Smooth muscle cell (in vitro differentiated cells): ENCODE data around the gene CRACR2A. TPM values are rescaled to one million over a fixed set of nuclear protein-coding genes. Genes with fewer than 3 reads are reported as not detected.
A peak's percentile ranks its signal among the peaks of the same experiment; 100 is the strongest.

ENCODE experiments used
- DNase-seq: peaks from one replicate; lab custom pipeline; 2025; ENCODE audit not compliant: unreplicated experiment; lab: John Stamatoyannopoulos, UW
- H2AFZ ChIP-seq: fragments of 200-600 bp; sonication (generic); 2 replicates; pipeline ENCODE4 v1.6.0; 2016; ENCODE audit warnings: antibody characterized with exemption, low read depth, mild to moderate bottlenecking
- H3F3A ChIP-seq: fragments of 200-600 bp; sonication (generic); 2 replicates; pipeline ENCODE4 v1.6.0; 2017; ENCODE audit warnings: antibody characterized with exemption, low read depth
- H3K27ac ChIP-seq: fragments of 200-600 bp; sonication (generic); 2 replicates; pipeline ENCODE4 v1.5.1; 2016; ENCODE audit warnings: low read depth, mild to moderate bottlenecking
- H3K27me3 ChIP-seq: fragments of 200-600 bp; sonication (generic); 2 replicates; pipeline ENCODE4 v1.6.1; 2016; ENCODE audit warnings: low read depth, mild to moderate bottlenecking
- H3K36me3 ChIP-seq: fragments of 200-600 bp; sonication (generic); 2 replicates; pipeline ENCODE4 v1.5.1; 2016; ENCODE audit warnings: low read depth
- H3K4me1 ChIP-seq: fragments of 200-600 bp; sonication (generic); 2 replicates; pipeline ENCODE4 v1.5.1; 2016; ENCODE audit warnings: low read depth
- H3K4me2 ChIP-seq: fragments of 200-600 bp; sonication (generic); 2 replicates; pipeline ENCODE4 v1.6.0; 2016; ENCODE audit warnings: mild to moderate bottlenecking
- H3K4me3 ChIP-seq: fragments of 200-600 bp; sonication (generic); 2 replicates; pipeline ENCODE4 v1.5.1; 2016; ENCODE audit warnings: mild to moderate bottlenecking
- H3K79me2 ChIP-seq: fragments of 200-600 bp; sonication (generic); 2 replicates; pipeline ENCODE4 v1.6.0; 2016; ENCODE audit warnings: low read depth, mild to moderate bottlenecking
- H3K9ac ChIP-seq: fragments of 200-600 bp; sonication (generic); 2 replicates; pipeline ENCODE4 v1.6.0; 2016; ENCODE audit warnings: low read depth
- H3K9me3 ChIP-seq: fragments of 200-600 bp; sonication (generic); replicated peaks from 2 replicates; pipeline ENCODE4 v1.5.1; 2016; ENCODE audit warnings: low read depth
- H4K20me1 ChIP-seq: fragments of 200-600 bp; sonication (generic); 2 replicates; pipeline ENCODE4 v1.6.0; 2016; ENCODE audit warnings: low read depth
- WGBS: methylation state at CpG from one replicate; pipeline ENCODE4 v1.1.7; 2016; ENCODE audit warnings: low lambda C conversion rate; 5-methylcytosine and 5-hydroxymethylcytosine counted together
- polyA plus RNA-seq: library from polyadenylated mRNA; unstranded; fragments of >200 nt; fragmentation: Nextera tagmentation; extraction: Ambion mirVana; gene quantifications from 2 replicates; pipeline ENCODE4 v1.2.1, GENCODE V29; 2016
- total RNA-seq: library from RNA; depleted of rRNA; stranded (reverse); fragments of >200 nt; gene quantifications from 2 replicates; pipeline ENCODE4 v1.2.3, GENCODE V29; 2014
- TF ChIP-seq, protein P1 (sequence below): fragments of 200-600 bp; sonication (generic); IDR thresholded peaks from 2 replicates; pipeline ENCODE4 v1.5.1; 2017; ENCODE audit warnings: borderline replicate concordance, mild to moderate bottlenecking, antibody characterized with exemption; ENCODE audit not compliant: insufficient read depth, poor library complexity, severe bottlenecking

Gene CRACR2A
- total and polyA plus RNA-seq, 2 experiments from 2014 or later: 0.99 to 1.3 TPM

- no peaks in the 10 kb centered on the region for H4K20me1 ChIP-seq
- no peak for DNase-seq
- TF ChIP-seq, protein P1, sequence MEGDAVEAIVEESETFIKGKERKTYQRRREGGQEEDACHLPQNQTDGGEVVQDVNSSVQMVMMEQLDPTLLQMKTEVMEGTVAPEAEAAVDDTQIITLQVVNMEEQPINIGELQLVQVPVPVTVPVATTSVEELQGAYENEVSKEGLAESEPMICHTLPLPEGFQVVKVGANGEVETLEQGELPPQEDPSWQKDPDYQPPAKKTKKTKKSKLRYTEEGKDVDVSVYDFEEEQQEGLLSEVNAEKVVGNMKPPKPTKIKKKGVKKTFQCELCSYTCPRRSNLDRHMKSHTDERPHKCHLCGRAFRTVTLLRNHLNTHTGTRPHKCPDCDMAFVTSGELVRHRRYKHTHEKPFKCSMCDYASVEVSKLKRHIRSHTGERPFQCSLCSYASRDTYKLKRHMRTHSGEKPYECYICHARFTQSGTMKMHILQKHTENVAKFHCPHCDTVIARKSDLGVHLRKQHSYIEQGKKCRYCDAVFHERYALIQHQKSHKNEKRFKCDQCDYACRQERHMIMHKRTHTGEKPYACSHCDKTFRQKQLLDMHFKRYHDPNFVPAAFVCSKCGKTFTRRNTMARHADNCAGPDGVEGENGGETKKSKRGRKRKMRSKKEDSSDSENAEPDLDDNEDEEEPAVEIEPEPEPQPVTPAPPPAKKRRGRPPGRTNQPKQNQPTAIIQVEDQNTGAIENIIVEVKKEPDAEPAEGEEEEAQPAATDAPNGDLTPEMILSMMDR: peak; percentile 45
- H2AFZ ChIP-seq: no peak overlapping the region
- no peak overlapping the region for H3K4me2 ChIP-seq
- no peaks in the 10 kb centered on the region for H3K27me3 ChIP-seq
- no peak overlapping the region for H3K4me3 ChIP-seq
- WGBS: 62% methylated on average over 13 of the region's 13 CpGs
- no peaks in the 10 kb centered on the region for H3K9me3 ChIP-seq
- H3K9ac ChIP-seq: no peak overlapping the region
- no peaks in the 10 kb centered on the region for H3K79me2 ChIP-seq
- H3K27ac ChIP-seq: no peak overlapping the region
- peaks cover 9% of the 10 kb centered on the region for H3F3A ChIP-seq
- no peaks in the 10 kb centered on the region for H3K36me3 ChIP-seq
- peaks cover 9% of the 10 kb centered on the region for H3K4me1 ChIP-seq
Observed at GRCh38 chr12:3658327-3659163, 94.4 kb downstream of the CRACR2A start.

DNA sequence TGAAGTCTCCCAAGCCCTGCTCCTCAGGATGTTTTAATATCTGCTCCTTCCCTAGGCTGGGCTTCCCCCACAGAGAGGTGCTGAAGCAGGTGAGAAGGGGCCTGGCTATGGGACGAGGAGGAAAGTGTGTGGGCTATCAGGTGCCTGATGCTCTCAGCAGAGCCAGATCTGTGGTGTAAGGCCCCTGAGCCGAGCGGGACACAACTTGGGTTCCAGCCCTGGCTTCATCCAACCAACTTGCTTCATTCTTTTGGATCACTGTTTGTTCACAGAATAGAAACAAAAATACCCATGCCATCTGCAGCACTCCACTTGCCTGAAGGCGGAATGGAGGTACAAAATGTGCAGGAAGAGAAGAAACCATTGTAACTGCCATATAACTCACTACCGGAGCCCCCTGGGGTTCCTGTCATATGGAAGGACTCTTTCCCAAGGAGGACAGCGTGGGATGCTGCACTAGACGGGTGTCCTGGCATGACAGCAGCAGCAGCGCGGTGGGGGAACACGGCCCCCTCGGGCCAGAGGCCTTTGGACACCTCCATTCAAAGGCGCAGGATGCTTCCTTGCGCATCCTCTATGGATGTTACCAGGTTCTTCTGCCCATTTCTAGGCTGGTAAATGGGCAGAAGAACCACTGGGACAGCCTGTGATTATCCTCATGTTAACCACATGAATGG is 95.8 kb downstream of the CRACR2A start:
- Histone ChIP-seq H2AFZ (no peak overlapping the region), H3K9me3 (no peaks in the 10 kb centered on the region), H3K79me2 (no peaks in the 10 kb centered on the region), H3K36me3 (no peaks in the 10 kb centered on the region), H3K4me1 (peaks cover 7% of the 10 kb centered on the region), H4K20me1 (no peaks in the 10 kb centered on the region), H3K27me3 (no peaks in the 10 kb centered on the region), H3F3A (peaks cover 7% of the 10 kb centered on the region), H3K4me3 (no peak overlapping the region), H3K4me2 (no peak overlapping the region), H3K27ac (no peak overlapping the region), H3K9ac (no peak overlapping the region)
- DNase-seq: no peak
- TF ChIP-seq, protein P1: no peak
- 95% methylated on average over 13 of the region's 13 CpGs for WGBS

DNA sequence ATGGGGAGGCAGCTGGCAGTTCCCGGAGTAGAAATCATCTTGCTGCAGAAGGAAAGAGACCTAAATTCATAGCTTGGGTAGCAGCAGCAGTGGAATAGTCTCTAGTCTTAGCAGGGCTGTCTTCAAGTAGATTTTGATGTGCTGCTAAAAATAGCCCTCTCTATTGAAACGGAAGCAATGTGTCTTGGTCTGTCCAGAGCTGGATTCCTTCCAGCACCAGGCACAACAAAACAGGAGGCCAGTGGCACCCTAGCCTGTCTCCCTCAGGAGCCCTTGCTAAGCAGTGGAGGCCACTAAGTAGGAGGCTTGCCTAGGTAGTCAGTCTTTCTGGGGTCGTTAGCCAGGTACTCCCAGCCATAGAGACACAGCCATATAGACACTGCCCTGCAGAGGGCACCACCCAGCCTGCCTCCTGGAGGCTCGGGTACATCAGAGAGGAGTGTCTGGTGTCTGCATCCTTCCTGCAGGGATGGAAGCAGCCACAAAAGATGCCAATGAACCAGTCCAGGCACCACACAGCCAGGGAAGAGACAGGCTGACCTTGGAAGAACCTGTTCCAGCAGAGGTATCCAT is 97.5 kb downstream of the CRACR2A start:
- no peak overlapping the region for H3K4me2 ChIP-seq
- TF ChIP-seq, protein P1: peak; percentile 36
- WGBS: 47% methylated on average over 4 of the region's 4 CpGs
- H3K4me3 ChIP-seq: no peak overlapping the region
- H4K20me1 ChIP-seq: no peaks in the 10 kb centered on the region
- H3K79me2 ChIP-seq: no peaks in the 10 kb centered on the region
- no peak for DNase-seq
- H3K36me3 ChIP-seq: no peaks in the 10 kb centered on the region
- no peaks in the 10 kb centered on the region for H3K27me3 ChIP-seq
- H2AFZ ChIP-seq: no peak overlapping the region
- H3K27ac ChIP-seq: no peak overlapping the region
- H3K9ac ChIP-seq: no peak overlapping the region
- peaks cover 7% of the 10 kb centered on the region for H3F3A ChIP-seq
- H3K4me1 ChIP-seq: peaks cover 9% of the 10 kb centered on the region
- H3K9me3 ChIP-seq: no peaks in the 10 kb centered on the region
